D721Med (cell line): ENCODE measurements around the gene BEGAIN.

Source experiments
- DNase-seq: peaks from one replicate; pipeline ENCODE4 v3.0.0; 2011; ENCODE audit warnings: low spot score; ENCODE audit not compliant: insufficient read length
- FAIRE-seq: peaks from 2 replicates; lab custom pipeline; 2011; peaks lifted over from hg19 to GRCh38; lab: Jason Lieb, UNC
- CTCF ChIP-seq: IDR thresholded peaks from 2 replicates; pipeline ENCODE4 v1.5.1; 2012; ENCODE audit warnings: mild to moderate bottlenecking, control low read depth; ENCODE audit not compliant: insufficient read depth; ENCODE audit errors: missing control alignments

Gene BEGAIN

GRCh38 chr14:100558966-100559365 lies 28.3 kb downstream of the BEGAIN start:
- TF ChIP-seq CTCF: no peak
- no peak for FAIRE-seq
- DNase-seq: no peak

GRCh38 chr14:100558226-100558625 lies 29.0 kb downstream of the BEGAIN start:
- no peak for TF ChIP-seq CTCF
- no peak for DNase-seq
- no peak for FAIRE-seq

GRCh38 chr14:100557658-100558057 lies 29.6 kb downstream of the BEGAIN start:
- DNase-seq (no peak), FAIRE-seq (no peak)
- TF ChIP-seq CTCF: no peak

GRCh38 chr14:100556936-100557505 lies 30.2 kb downstream of the BEGAIN start:
- DNase-seq: no peak
- TF ChIP-seq CTCF: no peak
- FAIRE-seq: no peak

GRCh38 chr14:100556140-100556475 lies 31.1 kb downstream of the BEGAIN start:
- no peak for FAIRE-seq
- DNase-seq: no peak
- TF ChIP-seq CTCF: no peak

- no peak for TF ChIP-seq CTCF
- DNase-seq: no peak
- FAIRE-seq: no peak
These were observed 31.6 kb downstream of the BEGAIN start for GRCh38 chr14:100555436-100556139.

- no peak for FAIRE-seq
- no peak for TF ChIP-seq CTCF
- no peak for DNase-seq
These were observed 32.4 kb downstream of the BEGAIN start for GRCh38 chr14:100554696-100555320.
